NCI-H526 (cell line): ENCODE results near the gene STK32C.
"Not testable (repeated sequence)": the region's sequence is repeated elsewhere in the genome, so short reads cannot be mapped to it uniquely, and the experiment has no call there.

Experiments
- DNase-seq, 2 experiments: peaks; one replicate each; lab custom pipeline; 2025; lab: John Stamatoyannopoulos, UW

STK32C gene

GRCh38 chr10:132301371-132302330, 6.1 kb downstream of the STK32C start:
- no peak for DNase-seq

DNA sequence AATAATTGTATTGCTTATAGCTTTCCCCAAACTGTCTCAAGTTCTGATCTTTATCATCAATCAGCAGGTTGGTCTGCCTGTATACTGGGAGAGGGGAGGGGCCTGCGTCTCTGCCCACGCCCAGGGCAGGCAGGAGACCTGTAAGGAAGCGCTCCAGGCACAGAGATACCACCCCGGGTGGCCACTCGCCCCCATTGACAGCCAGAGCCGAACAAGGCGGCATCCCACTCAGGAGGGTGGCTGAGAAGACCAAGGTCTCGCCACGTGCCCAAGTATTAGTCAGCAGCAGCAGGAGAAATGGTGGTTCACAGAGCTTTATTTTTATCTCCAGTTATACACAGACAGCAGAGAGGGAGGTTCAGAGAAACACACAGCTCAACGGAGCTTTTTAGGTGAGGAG, 7.2 kb downstream of the STK32C start:
- no peak for DNase-seq

GRCh38 chr10:132299371-132300336, 8.1 kb downstream of the STK32C start:
- no peak for DNase-seq

DNA sequence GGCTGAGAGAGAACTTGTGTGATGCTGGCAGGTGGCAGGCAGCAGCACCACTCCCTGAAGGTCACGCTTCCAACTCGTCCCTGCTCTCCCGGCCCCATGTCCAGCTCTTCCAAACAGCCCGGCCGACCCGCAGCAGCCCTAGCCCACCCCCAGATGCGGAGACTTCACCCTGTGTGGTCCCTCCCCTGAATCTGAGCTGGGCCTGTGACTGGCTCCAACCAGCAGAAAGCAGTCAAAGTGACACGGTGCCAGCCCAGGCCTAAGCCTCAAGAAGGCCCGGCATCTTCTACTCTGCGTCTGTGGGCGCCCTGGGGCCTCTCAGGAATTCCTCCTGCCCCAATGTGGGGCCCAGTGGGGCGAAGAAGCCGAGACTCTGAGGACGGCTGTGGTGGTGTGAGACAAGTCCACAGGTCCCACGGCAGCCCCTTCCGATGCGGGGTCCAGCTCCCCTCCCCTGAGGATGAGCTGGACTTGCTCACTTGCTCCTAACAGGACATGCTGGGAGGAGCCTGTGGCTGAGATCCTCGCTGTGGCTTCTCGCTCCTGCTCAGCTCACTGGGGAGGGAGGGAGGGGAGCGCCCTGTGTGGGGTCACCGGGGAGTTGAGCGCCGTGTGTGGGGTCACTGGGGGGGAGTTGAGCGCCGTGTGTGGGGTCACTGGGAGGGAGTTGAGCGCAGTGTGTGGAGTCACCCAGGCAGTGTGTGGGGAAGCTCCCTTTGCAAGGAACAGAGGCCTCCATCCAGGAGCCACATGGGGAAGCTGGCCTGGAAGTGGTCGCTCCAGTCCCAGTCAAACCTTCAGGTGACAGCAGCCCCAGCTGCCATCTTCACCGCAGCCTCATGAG, 9.5 kb downstream of the STK32C start:
- DNase-seq: no peak

- DNase-seq: no peak
These were observed 10.2 kb downstream of the STK32C start for GRCh38 chr10:132297526-132297925.

- no peak for DNase-seq
These were observed 10.9 kb downstream of the STK32C start for GRCh38 chr10:132296666-132297443.

DNA sequence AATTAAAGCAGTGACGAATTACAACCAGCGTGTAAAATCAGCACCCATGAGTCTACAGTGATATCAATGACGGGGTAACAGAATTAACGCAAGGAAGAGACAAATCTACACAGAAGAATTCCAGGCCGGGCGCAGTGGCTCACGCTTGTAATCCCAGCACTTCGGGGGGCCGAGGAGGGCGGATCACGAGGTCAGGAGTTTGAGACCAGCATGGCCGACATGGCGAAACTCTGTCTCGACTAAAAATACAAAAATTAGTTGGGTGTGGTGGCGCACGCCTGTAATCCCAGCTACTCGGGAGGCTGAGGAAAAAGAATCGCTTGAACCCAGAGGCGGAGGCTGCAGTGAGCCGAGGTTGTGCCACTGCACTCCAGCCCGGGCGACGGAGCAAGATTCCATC, 12.3 kb downstream of the STK32C start:
- DNase-seq: not testable (repeated sequence)

- DNase-seq: no peak
These were observed 13.0 kb downstream of the STK32C start for GRCh38 chr10:132294561-132295318.

GRCh38 chr10:132293813-132294520, 13.8 kb downstream of the STK32C start:
- DNase-seq: no peak

DNA sequence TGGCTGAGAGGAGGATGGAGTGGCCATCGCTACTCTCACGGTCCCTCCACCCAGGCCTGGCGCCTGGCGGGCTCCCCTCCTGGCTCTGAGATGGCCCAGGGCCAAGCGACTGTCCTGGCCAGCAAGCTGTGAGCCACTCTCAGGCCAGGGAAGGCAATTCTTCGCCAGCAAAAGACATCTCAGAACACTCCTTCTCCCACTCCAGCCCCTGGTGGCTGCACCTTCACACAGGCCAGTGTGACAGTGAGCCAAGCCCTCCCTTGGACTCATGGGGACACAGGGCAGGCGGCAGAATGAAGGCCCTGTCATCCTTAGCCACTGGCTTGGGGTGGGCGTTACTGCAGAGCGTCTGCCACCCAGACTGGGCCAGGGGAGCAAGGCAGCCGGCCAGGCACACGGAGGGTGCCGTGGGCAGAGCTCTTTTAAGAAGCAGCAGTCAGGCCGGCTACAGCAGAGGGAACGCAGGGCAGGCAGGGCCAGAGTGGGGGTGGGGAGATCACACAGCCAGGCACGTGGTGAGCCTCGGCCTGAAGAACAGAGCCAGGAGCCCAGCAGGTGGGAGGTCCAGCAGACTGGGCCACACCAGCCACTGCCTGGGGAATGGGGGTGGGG, 14.4 kb downstream of the STK32C start:
- DNase-seq: no peak

GRCh38 chr10:132292287-132293200, 15.2 kb downstream of the STK32C start:
- no peak for DNase-seq

- DNase-seq: no peak
These were observed 15.9 kb downstream of the STK32C start for GRCh38 chr10:132291826-132292225.

- DNase-seq: no peak
These were observed 17.1 kb downstream of the STK32C start for GRCh38 chr10:132290631-132291030.

DNA sequence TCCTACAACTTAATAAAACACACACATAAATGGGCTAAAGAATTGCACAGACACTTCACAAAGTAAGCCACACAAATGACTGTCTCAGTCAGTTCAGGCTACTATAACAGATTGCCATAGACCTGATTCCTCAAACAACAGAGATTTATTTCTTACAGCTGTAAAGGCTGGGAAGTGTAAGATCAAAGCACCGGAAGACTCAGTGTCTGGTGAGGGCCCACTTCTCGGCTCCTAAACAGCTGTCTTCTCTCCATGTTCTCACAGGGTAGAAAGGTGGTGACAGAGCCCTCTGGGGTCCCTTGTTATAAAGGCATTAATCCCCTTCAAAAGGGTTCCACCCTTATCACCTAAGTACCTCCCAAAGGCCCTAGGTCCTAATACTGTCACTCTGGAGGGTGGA, 18.3 kb downstream of the STK32C start:
- DNase-seq: no peak

- no peak for DNase-seq
These were observed 24.0 kb downstream of the STK32C start for GRCh38 chr10:132283604-132284382.

DNA sequence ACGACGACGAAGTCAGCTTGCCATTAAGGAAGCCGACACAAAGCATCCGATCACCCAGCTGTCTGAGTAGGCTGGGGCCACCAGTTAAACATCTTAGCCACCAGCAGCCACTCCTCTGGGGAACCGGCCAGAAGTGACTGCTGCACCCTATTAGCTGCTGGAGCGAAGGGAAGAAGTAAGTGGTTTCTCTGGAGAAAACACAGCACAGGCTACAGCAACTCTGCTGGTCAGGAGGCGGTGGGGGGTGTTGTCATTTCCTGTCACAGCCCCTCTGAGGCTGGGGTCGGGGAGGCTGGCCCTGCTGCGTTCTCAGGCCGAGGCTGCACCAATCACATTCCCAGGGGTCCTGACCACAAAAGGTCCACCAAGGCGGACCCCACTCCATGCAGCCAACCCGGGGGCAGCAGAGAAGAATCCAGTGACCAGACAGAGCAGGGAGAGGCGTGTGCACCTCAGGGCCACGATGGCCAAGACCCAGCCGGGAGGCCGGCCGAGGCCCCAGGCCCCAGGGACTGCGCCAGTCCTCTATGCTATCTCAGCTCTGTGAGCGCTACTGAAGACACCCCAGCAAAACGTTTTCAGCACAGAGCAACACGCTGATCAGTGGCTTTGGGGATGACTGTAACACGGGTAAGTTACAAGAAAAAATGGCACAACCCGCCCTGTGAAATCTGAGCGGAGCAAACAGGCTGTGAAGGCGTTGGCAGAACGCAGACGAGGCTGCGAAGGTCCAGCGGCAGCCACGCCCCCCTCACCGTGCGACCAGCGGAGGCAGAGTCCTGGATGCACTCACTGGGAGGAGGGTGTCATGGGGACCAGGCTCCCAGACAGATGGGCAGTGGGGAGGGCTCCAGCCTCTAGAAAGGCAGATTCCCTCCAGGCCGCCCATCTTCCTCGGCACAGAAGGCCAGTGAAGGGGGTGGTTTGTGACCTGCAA, 24.8 kb downstream of the STK32C start:
- DNase-seq: no peak
